ENCODE results near the gene VPS13C.

Gene VPS13C

DNA sequence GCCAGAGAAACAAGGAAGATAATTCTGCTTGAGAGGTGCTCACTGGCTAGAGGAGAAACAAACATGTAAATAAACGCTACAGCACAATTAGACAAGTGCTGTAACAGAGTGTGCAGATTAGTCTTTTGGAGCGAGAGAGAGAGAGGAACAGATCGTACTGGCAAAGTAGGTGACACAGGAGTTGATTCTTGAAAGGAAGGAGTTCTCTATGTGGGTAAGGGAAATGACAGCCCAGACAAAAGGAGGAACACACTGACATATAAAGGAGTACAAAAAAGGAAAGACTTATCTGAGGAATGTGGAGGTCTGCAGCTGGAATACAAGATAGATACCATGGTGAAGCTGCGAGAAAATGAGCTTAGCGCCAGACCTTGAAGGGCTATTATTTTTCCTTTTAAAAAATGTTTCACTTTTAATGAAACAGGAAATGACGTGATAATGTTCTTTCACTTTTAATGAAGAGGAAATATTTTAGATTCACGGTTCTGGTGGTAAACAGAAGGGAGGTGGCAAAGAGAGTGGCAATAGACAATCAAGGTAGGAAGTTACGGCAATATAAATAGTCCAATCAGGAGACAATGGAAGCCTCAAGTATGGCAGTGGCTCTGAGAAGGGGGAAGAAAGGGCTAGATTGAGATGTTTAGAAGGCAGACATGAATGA, 202.9 kb downstream of the VPS13C start:
- DNase-seq (ENCODE audit: low read depth) = no peak
- TF ChIP-seq, protein P1, sequence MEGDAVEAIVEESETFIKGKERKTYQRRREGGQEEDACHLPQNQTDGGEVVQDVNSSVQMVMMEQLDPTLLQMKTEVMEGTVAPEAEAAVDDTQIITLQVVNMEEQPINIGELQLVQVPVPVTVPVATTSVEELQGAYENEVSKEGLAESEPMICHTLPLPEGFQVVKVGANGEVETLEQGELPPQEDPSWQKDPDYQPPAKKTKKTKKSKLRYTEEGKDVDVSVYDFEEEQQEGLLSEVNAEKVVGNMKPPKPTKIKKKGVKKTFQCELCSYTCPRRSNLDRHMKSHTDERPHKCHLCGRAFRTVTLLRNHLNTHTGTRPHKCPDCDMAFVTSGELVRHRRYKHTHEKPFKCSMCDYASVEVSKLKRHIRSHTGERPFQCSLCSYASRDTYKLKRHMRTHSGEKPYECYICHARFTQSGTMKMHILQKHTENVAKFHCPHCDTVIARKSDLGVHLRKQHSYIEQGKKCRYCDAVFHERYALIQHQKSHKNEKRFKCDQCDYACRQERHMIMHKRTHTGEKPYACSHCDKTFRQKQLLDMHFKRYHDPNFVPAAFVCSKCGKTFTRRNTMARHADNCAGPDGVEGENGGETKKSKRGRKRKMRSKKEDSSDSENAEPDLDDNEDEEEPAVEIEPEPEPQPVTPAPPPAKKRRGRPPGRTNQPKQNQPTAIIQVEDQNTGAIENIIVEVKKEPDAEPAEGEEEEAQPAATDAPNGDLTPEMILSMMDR (IDR thresholded peaks at IDR 0.05; ENCODE audit: low read depth, low read length, missing control alignments) = no peak
- H3K4me3 ChIP-seq (ENCODE audit: low read depth, low read length) = no peak overlapping the region; the same call in 1 of the 2 replicates

DNA sequence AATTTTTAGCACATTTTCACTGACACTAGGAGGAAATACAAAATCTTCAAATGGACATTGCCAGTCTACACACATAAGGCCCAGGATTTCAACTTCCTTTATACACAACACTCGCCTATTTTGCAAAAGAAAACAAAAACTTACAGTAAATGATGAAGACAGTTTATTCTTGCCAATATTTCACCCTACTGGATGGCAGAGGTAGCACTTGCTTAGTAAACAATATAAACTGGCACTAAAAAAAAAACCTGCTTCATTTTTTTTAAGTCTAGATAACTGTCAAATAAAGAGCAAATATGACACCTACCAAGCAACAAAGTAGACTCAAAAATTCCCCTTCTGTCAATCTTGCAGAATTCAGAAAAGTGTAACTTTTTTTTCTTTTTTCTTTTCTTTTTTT, 204.0 kb downstream of the VPS13C start:
- TF ChIP-seq, protein P1 (IDR thresholded peaks at IDR 0.05; ENCODE audit: low read depth, low read length, missing control alignments) = peak; percentile 14
- no peak overlapping the region for H3K4me3 ChIP-seq (ENCODE audit: low read depth, low read length)
- no peak for DNase-seq (ENCODE audit: low read depth)

DNA sequence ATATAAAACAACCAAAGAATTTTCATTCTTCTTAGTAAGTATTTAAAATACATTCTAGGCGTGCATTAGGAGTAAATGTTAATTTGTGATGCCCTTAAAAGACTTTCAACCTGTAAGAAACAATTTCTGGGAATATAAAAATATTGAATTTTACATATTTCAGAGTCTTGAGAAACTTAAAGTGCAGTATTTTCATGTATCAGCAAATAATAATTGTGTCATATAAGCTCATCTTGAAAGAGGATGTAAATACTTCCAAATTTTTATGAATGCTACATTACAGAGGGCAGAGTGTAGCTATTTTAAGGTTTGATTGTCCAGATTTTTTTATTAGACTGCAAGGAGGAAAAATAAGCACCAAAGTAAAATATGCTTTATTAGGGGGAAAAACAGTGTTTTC, 207.1 kb downstream of the VPS13C start:
- TF ChIP-seq, protein P1 (IDR thresholded peaks at IDR 0.05; ENCODE audit: low read depth, low read length, missing control alignments) = no peak
- DNase-seq (ENCODE audit: low read depth) = no peak

DNA sequence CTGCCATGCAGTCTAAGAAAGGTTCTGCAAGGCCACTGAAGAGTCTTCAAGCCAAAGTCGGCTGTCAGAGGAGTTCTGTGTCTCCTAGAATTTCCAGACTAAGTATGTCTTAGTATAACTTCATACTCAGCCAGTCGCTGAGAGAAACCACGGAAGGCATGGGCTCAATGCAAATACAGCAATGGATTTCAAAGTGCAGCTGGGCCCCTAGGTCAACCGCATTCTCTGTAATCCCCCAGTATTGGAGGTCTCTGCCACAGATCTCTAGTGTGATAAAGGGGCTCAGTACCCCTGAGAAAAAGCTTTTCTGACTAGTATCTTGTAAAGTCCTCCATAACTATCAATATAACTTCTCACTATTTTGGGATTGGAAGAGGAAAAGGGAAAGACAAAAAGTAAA, 208.3 kb downstream of the VPS13C start:
- H3K4me3 ChIP-seq (ENCODE audit: low read depth, low read length) = no peak overlapping the region
- DNase-seq (ENCODE audit: low read depth) = no peak
- TF ChIP-seq, protein P1 (IDR thresholded peaks at IDR 0.05; ENCODE audit: low read depth, low read length, missing control alignments) = no peak

More for the DNA sequence above, 207.1 kb downstream of the VPS13C start:
- no peak overlapping the region for H3K4me3 ChIP-seq (ENCODE audit: low read depth, low read length)

DNA sequence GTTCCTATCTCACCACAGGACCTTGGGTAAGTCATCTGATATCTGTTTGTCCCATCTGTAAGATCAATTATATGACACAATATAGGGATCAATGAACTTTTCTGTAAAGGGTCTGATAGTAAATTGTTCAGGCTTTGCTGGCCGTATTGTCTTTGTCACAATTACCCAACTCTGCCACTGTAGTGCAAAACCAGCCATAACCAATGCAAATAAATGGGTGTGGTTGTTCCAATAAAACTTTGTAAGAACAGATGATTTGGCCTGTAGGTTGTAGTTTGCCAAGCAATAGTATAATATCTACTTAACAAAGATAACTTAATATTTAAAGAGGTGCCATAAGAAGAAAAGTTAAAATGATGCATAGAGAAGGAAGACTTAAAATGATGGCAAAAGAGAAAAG, 210.8 kb downstream of the VPS13C start:
- H3K4me3 ChIP-seq (ENCODE audit: low read depth, low read length) = no peak overlapping the region
- no peak for DNase-seq (ENCODE audit: low read depth)
- TF ChIP-seq, protein P1 (IDR thresholded peaks at IDR 0.05; ENCODE audit: low read depth, low read length, missing control alignments) = no peak

DNA sequence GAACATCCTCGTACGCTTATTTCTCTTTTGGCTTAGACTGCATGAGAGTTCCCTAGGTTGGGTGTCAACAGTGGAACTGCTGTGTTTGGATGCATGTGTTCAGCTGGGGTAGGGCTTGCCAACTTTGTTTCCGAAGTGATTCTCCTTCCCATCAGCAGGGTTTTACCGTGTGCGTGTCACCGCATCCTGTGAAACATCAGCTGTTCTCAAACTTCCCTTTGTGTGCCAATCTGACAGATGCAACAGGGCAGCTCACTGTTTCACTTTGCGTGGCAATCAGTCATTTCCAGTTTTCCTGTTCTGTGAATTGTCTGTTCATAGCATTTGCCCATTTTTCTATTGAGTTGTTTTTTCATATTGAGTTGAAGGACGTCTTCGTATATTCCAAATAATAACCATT, 218.8 kb downstream of the VPS13C start:
- TF ChIP-seq, protein P1 (IDR thresholded peaks at IDR 0.05; ENCODE audit: low read depth, low read length, missing control alignments) = no peak
- no peak overlapping the region for H3K4me3 ChIP-seq (ENCODE audit: low read depth, low read length)
- DNase-seq (ENCODE audit: low read depth) = no peak

DNA sequence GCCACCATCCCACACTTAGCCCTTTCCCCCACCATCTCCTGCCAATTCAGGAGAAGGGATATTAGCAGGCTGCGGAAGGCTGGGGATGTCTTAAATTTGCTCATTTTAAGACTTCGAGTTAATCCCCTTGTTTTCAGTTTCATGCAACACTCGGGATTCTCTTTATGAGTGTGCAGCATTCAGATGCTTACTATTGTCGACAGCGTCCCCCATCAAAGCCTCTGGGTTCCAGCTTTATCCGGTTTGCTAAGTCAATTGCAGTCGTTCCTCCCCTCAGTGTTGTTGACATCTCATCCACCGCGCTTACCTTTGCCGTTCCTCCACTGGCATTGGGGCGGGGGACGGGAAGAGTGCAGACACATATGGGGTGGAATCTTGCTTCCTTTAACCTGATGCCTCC, 220.2 kb downstream of the VPS13C start:
- no peak overlapping the region for H3K4me3 ChIP-seq (ENCODE audit: low read depth, low read length)
- no peak for DNase-seq (ENCODE audit: low read depth)
- TF ChIP-seq, protein P1 (IDR thresholded peaks at IDR 0.05; ENCODE audit: low read depth, low read length, missing control alignments) = no peak

Measured in GM12864 (cell line).